GM20000 (cell line): Measurements from ENCODE around the gene MEGF6.

Source experiments
- DNase-seq: peaks from one replicate; pipeline ENCODE4 v3.0.0; 2012; ENCODE audit warnings: low spot score
- CTCF ChIP-seq: IDR thresholded peaks from 2 replicates; pipeline ENCODE4 v1.5.1; 2012; ENCODE audit warnings: mild to moderate bottlenecking, control low read depth; ENCODE audit errors: extremely low read depth, missing control alignments

Gene MEGF6

GRCh38 chr1:3611170-3612019 is at the start of gene MEGF6:
Gene MEGF6 (minus strand): TSS chr1:3611508. CDS start chr1:3611268, 240 bp downstream.
- DNase-seq: no peak

GRCh38 chr1:3660704-3661103 is 49.4 kb upstream of the MEGF6 start:
- no peak for DNase-seq

More at GRCh38 chr1:3611170-3612019, at the start of gene MEGF6:
- TF ChIP-seq CTCF: no peak

GRCh38 chr1:3659093-3659492 is 47.8 kb upstream of the MEGF6 start:
- no peak for TF ChIP-seq CTCF
- no peak for DNase-seq

More at GRCh38 chr1:3660704-3661103, 49.4 kb upstream of the MEGF6 start:
- no peak for TF ChIP-seq CTCF

- no peak for TF ChIP-seq CTCF
- DNase-seq: no peak
Observed at GRCh38 chr1:3658231-3658615, 46.9 kb upstream of the MEGF6 start.

- no peak for TF ChIP-seq CTCF
- no peak for DNase-seq
Observed at GRCh38 chr1:3657578-3658230, 46.4 kb upstream of the MEGF6 start.

- no peak for DNase-seq
- TF ChIP-seq CTCF: no peak
Observed at GRCh38 chr1:3657096-3657475, 45.8 kb upstream of the MEGF6 start.

- DNase-seq: peak; percentile 88
- TF ChIP-seq CTCF: no peak
Observed at GRCh38 chr1:3656450-3657095, 45.3 kb upstream of the MEGF6 start.
